HG02852 (cell line): Measurements from ENCODE around the gene POLRMT.
"Not testable (repeated sequence)": the region's sequence is repeated elsewhere in the genome, so short reads cannot be mapped to it uniquely, and the experiment has no call there.

Experiments
- ATAC-seq: cut with Tn5 transposase; IDR thresholded peaks from one replicate; pipeline ENCODE4 v1.9.1; 2021; ENCODE audit warnings: mild to moderate bottlenecking, moderate library complexity; ENCODE audit not compliant: unreplicated experiment

Gene POLRMT

DNA sequence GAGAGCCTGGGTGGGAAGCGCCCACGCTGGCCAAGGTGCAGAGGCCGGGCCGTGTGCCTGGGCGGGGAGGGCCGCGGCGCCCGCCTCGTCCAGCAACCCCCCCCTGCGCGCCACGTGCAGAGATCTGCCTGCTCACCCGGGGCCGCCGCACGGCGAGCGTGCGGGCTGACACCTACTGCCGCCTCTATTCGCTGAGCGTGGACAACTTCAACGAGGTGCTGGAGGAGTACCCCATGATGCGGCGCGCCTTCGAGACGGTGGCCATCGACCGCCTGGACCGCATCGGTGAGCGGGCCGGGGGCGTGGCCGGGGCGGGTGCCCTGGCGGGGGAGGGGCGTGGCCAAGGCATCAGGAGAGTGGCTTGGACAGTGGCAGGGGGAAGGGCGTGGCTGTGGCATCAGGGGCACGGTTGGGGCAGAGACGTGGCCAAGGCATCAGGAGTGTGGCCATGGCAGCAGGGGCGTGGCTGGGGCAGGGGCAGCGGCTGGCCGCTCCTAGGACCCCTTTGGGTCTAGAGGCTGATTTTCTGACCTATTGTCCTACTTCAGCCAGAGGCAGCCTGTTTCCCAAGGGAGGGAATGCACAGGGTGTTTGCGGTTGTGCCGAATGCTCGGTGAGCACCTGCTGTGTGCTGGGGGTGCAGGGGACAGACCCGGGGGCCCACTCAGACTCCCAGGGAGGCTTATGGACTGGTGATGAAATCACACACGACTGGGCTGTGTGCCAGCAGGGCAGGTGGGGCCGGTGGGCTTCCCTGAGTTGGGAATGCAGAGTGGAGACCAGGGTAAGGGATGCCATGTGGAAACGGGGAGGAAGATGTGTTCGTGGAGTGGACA is 19.4 kb downstream of the POLRMT start:
- no peak for ATAC-seq

GRCh38 chr19:612941-613340 is 20.4 kb downstream of the POLRMT start:
- no peak for ATAC-seq

DNA sequence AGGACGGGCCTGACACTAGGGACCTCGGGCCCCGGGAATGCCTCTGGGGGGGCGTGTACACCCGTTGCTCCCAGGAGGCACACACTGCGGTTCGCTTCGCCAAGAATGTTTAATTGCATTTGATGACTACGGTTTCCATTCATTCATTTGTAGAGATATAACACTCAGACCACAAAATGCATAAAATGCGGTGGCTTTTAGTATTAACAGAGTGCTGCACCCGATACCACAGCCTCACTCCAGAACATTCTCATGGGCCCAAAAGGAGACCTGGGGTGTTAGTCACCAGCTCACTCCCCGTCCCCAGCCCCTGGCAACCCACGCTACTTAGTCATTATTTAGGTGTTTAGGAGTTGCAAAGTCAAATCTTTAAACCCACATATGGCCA is 21.9 kb downstream of the POLRMT start:
- ATAC-seq, result no peak

- no peak for ATAC-seq
These were observed 22.4 kb downstream of the POLRMT start for GRCh38 chr19:610801-611480.

- no peak for ATAC-seq
These were observed 23.1 kb downstream of the POLRMT start for GRCh38 chr19:610071-610800.

GRCh38 chr19:609004-609346 is 24.4 kb downstream of the POLRMT start:
- ATAC-seq, result no peak

DNA sequence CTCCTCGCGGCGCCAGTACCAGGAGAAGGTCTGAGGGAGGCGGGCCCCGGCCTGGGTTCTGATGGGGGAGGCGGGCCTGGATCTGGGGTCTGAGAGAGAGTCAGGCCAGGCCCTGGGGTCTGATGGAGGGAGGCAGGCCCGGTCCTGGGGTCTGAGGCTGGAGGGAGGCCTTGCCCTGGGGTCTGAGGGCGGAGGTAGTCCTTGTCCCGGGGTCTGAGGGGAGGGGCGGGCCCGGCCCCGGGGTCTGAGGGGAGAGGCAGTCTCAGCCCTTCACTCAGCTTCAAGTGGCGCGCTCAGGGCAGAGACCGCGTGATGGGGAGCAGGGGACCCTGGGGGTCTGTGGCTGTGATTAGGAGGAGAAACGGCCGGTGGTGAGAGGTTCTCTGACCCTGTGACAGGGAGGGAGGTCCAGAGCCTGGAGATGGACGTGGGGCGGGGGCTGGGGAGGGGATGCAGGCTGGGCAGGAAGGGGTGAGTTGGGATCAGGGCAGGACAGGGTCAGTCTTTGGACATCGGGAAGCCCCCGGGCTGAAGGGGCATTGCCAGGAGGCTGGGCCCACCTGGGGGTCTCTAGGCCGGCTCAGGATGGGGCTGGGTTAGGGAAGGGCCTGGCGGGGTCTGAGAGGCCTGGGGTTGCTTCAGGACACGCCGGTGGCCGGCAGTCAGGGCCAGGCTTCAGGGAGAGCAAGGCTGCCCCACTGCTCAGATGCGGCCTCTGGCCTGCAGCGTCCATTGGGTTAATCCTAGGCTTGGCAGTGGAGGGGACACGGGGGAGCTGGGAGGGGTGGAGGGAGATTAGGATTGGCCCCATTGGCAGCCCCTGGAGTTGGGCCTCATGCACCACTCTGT is 25.0 kb downstream of the POLRMT start:
- no peak for ATAC-seq

GRCh38 chr19:607301-608154 is 25.8 kb downstream of the POLRMT start:
- ATAC-seq, result no peak

DNA sequence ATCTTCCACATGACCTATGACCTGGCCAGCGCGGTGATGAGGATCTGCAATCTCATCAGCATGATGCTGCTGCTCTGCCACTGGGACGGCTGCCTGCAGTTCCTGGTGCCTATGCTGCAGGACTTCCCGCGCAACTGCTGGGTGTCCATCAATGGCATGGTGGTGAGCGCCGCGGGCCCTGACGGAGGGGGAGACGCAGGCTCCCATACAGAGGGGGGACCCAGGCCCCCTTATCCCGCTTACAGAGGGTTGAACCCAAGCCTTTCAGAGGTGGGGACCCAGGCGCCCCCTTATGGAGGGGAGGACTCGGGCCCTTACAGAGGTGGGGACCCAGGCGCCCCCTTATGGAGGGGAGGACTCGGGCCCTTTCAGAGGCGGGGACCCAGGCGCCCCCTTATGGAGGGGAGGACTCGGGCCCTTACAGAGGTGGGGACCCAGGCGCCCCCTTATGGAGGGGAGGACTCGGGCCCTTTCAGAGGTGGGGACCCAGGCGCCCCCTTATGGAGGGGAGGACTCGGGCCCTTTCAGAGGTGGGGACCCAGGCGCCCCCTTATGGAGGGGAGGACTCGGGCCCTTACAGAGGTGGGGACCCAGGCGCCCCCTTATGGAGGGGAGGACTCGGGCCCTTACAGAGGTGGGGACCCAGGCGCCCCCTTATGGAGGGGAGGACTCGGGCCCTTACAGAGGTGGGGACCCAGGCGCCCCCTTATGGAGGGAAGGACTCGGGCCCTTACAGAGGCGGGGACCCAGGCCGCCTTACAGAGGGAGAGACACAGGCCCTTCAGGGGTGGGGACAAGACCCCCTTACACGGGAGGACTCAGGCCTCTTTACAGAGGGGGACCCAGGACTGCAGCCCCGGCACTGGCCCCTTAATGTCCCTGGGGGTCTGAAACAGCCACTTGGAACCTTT is 28.0 kb downstream of the POLRMT start:
- ATAC-seq, result not testable (repeated sequence)

DNA sequence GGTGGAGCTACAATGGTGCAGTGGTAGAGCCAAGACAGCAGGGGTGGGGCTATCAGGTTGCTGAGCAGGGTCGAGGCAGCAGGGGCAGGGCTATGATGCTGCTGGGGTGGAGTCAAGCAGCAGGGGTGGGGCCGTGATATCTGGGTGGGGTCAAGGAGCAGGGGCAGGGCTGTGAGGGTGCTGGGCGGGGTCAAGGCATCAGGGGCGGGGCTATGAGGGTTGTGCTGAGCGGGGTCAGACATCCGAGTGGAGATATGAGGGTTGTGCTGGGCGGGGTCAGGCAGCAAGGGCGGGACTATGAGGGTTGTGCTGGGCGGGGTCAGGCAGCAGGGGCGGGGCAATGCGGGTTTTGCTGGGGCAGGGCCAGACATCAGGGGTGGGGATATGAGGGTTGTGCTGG is 29.0 kb downstream of the POLRMT start:
- ATAC-seq, result no peak

GRCh38 chr19:603779-604178 is 29.6 kb downstream of the POLRMT start:
- ATAC-seq, result not testable (repeated sequence)

DNA sequence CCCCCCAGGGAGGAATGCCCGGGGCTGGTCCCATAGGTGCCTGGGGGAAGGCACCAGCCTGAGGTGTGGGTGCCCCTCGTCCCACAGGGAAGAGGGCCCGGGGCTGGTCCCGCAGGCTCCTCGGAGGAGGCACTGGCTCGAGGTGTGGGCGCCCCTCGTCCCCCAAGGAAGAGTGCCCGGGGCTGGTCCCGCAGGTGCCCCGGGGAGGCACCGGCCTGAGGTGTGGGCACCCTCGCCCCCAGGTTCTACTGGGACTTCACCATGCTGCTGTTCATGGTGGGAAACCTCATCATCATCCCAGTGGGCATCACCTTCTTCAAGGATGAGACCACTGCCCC is 30.1 kb downstream of the POLRMT start:
- ATAC-seq, result not testable (repeated sequence)

DNA sequence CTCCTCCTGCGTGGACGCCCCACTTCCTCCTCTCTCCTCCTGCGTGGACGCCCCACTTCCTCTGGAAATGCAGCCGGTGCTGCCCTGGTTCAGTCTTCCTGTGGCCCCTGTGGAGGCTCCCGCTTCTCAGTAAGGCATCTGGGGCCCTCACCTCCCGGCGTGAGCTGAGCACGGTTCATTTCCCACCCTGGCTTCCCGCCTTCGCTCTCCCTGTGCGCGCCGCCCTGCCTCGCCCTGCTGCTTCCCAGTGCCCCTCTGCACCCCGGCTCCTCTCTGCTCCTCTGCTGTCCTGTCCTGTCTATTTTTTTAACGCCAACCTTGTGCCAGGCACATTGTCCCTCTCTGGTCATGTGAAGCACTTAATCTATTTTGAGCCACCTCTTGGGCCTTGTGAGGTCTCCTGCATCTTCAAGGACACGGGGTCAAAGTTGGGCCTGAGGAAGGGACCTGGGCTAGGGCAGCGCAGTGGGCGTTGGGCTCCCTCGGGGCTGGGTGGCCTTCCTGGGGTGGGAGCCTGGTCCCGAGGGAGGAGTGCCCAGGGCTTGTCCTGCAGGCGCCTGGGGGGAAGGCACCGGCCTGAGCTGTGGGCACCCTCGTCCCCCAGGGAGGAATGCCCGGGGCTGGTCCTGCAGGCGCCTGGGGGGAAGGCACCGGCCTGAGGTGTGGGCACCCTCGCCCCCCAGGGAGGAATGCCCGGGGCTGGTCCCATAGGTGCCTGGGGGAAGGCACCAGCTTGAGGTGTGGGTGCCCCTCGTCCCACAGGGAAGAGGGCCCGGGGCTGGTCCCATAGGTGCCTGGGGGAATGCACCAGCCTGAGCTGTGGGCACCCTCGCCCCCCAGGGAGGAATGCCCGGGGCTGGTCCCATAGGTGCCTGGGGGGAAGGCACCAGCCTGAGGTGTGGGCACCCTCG is 30.7 kb downstream of the POLRMT start:
- ATAC-seq, result no peak

DNA sequence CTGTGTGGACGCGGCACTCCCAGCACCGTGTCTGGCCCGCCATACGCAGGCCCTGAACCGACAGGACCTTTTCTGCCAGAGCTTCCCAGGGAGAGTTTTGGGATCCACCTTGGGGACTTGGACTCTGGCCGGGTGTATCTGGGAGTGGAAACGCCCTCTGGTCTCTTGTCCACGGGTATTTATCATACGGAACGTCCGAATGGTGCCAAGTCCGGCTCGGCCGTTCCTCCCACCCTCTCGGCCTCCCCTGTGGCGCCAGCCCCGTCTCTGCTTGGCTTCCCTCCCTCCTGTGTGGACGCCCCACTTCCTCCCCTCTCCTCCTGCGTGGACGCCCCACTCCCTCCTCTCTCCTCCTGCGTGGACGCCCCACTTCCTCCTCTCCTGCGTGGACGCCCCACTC is 31.5 kb downstream of the POLRMT start:
- no peak for ATAC-seq

DNA sequence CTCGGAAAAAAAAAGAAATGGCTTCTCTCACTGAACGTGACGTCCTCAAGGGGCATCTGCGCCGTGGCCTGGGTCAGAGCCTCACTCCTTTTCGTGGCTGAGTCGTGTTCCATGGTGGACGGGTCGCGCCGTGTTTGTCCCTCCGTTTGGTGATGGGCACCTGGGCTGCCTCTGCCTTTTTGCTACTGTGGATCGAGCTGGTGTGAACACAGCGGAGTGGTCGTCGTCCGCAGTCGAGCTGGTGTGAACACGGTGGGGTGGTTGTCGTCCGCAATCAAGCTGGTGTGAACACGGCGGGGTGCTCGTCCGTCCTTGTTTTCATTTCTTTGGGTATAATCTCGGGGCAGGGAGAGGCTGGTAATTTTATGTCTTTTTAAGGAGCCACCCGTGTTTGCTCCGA is 32.0 kb downstream of the POLRMT start:
- ATAC-seq, result no peak

DNA sequence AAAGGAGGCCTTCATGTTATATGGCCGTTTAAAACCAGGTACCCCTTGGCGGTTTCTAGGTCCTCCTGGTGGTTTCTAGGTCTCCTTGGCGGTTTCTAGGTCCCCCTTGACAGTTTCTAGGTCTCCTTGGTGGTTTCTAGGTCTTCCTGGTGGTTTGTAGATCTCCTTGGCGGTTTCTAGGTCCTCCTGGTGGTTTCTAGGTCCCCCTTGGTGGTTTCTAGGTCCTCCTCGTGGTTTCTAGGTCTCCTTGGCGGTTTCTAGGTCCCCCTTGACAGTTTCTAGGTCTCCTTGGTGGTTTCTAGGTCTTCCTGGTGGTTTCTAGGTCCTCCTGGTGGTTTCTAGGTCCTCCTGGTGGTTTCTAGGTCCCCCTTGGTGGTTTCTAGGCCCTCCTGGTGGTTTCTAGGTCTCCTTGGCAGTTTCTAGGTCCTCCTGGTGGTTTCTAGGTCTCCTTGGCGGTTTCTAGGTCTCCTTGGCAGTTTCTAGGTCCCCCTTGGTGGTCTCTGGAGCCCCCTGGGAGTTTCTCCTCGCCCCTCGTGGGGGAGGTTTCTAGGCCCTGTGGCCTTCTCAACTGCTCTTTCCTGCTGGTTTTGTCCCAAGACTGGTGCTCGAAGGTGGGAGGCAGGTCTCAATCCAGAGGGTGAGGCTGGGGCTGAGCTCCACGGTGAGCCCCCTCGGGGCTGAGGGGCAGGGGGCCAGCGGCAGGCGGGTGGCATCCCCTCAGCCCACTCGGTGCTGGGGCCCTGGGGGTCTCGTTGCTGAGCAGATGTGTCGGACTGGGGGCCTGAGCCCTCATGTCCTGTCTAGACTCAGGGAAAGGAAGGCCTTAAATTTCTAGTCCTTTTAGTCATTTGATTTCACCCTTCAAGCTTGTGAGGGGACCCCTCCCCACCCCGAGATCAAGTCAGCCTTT is 35.7 kb downstream of the POLRMT start:
- ATAC-seq, result no peak

DNA sequence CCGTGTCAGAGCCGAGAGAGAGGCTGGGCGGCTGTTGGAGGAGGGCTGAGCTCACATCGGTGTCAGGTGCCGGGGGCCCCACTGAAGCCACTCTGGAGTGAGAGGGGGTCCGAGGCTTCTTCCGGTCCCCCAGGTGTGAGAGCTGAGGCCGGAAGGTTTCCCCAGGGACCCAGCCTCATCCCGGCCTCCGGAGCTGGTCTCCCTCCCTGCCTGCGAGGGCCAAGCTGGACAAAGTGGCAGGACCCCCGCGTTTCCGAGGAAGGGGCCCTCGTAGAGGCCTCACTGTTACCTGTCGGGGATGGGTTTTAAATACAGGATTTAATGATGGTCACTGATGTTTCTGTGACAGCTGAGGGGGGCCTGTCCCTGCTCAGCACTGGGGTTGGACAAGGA is 37.1 kb downstream of the POLRMT start:
- ATAC-seq, result no peak
